PC-9 (cell line): ENCODE data around the gene DOCK1. TPM values are rescaled to one million over a fixed set of nuclear protein-coding genes. Genes with fewer than 3 reads are reported as not detected.

Experiments
- BruUV-seq: library from RNA; stranded (reverse); fragments of 400-500 nt; replicated peaks from 2 replicates; lab custom pipeline; 2021; lab: Mats Ljungman, UMichigan
- CTCF ChIA-PET: fragments of 300-600 bp; sonication (Branson Sonifier 250); formaldehyde crosslinking; loops from one replicate; lab custom pipeline; 2022; ENCODE audit warnings: antibody characterized with exemption; lab: Charles Lee
- POLR2A ChIA-PET: fragments of 300-600 bp; sonication (Branson Sonifier 250); formaldehyde crosslinking; loops from one replicate; lab custom pipeline; 2022; ENCODE audit warnings: antibody characterized with exemption; ENCODE audit not compliant: unreplicated experiment; lab: Charles Lee
- DNase-seq, 2 experiments: peaks; one replicate each; pipeline versions ENCODE4 v3.0.0 to v3.0.0-alpha.2; 2015 to 2022; ENCODE audit warnings: mixed read lengths in 1 of 2
- H2AFZ ChIP-seq: fragments of 200-600 bp; sonication (generic); 2 replicates; pipeline ENCODE4 v1.8.1; 2017; ENCODE audit warnings: antibody characterized with exemption
- H3F3A ChIP-seq: fragments of 200-600 bp; sonication (generic); 2 replicates; pipeline ENCODE4 v1.8.1; 2017; ENCODE audit warnings: antibody characterized with exemption, mild to moderate bottlenecking, low read depth; ENCODE audit not compliant: insufficient read depth
- H3K27ac ChIP-seq: fragments of 200-600 bp; sonication (generic); 2 replicates; pipeline ENCODE4 v1.6.1; 2016; ENCODE audit warnings: mixed run types
- H3K27me3 ChIP-seq: fragments of 200-600 bp; sonication (generic); 2 replicates; pipeline ENCODE4 v1.6.1; 2016; ENCODE audit warnings: low read depth, mixed run types; ENCODE audit not compliant: insufficient read depth
- H3K36me3 ChIP-seq: fragments of 200-600 bp; sonication (generic); 2 replicates; pipeline ENCODE4 v1.6.1; 2016; ENCODE audit warnings: low read depth, mixed run types
- H3K4me1 ChIP-seq: fragments of 200-600 bp; sonication (generic); replicated peaks from 2 replicates; pipeline ENCODE4 v1.6.1; 2016; ENCODE audit warnings: mixed run types; ENCODE audit not compliant: insufficient read depth
- H3K4me2 ChIP-seq: fragments of 200-600 bp; sonication (generic); 2 replicates; pipeline ENCODE4 v1.6.1; 2017; ENCODE audit warnings: mixed run types
- H3K4me3 ChIP-seq: fragments of 200-600 bp; sonication (generic); 2 replicates; pipeline ENCODE4 v1.6.1; 2016; ENCODE audit warnings: mixed run types
- H3K79me2 ChIP-seq: fragments of 200-600 bp; sonication (generic); 2 replicates; pipeline ENCODE4 v1.6.1; 2017; ENCODE audit warnings: low read depth, mixed run types
- H3K9me2 ChIP-seq: fragments of 200-600 bp; sonication (generic); 2 replicates; pipeline ENCODE4 v1.8.1; 2017; ENCODE audit warnings: mild to moderate bottlenecking; ENCODE audit not compliant: insufficient read depth
- H3K9me3 ChIP-seq: fragments of 200-600 bp; sonication (generic); 2 replicates; pipeline ENCODE4 v1.8.1; 2016; ENCODE audit warnings: low read depth; ENCODE audit not compliant: insufficient read depth
- H4K20me1 ChIP-seq: fragments of 200-600 bp; sonication (generic); 2 replicates; pipeline ENCODE4 v1.8.1; 2017; ENCODE audit not compliant: insufficient read depth
- EZH2 ChIP-seq: fragments of 200-600 bp; sonication (generic); IDR thresholded peaks from 2 replicates; pipeline ENCODE4 v1.8.0; 2017; ENCODE audit warnings: antibody characterized with exemption, low read depth
- intact Hi-C: fragments of 100-400 bp; cut with micrococcal nuclease; formaldehyde crosslinking; loops from one replicate; pipeline ENCODE4 v1.10.0; 2022; ENCODE audit not compliant: unreplicated experiment
- total RNA-seq: library from RNA; stranded (reverse); gene quantifications from 2 replicates; pipeline ENCODE4 v1.2.3, GENCODE V29; 2021
- TF ChIP-seq, protein P1 (sequence below): fragments of 200-600 bp; sonication (generic); conservative IDR thresholded peaks from 2 replicates; pipeline ENCODE4 v1.6.1; 2017; ENCODE audit warnings: mixed run types, antibody characterized with exemption, mild to moderate bottlenecking, moderate library complexity

Gene DOCK1
- total RNA-seq, 1 experiment from 2014 or later = 24.8 TPM

DNA sequence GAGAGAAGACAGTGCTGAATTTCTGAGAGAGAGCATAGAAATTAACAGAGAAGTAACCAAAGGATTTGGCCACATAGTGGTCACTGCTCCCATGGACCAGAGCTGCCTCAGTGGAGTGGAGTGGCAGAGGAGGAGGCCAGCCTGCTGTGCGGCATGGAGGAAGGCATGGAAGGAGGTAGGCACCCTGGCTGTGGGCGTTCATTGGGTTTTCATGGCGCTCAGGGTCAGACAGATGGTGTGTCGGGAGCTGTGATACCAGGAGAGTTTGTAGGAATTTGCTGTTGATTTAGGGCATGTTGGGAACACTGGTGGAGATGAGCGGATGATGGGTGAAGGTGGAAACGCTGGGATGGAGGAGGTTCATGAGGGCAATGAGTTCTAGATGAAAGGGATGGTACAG lies 370.0 kb downstream of the DOCK1 start:
- Histone ChIP-seq H2AFZ (no peak overlapping the region), H3K27ac (no peak overlapping the region), H3F3A (no peaks in the 10 kb centered on the region), H3K9me3 (no peaks in the 10 kb centered on the region), H3K79me2 (no peaks in the 10 kb centered on the region), H3K4me2 (no peak overlapping the region), H3K9me2 (no peaks in the 10 kb centered on the region), H3K27me3 (no peaks in the 10 kb centered on the region), H3K4me3 (no peak overlapping the region), H3K36me3 (no peaks in the 10 kb centered on the region), H4K20me1 (no peaks in the 10 kb centered on the region), H3K4me1 (no peaks in the 10 kb centered on the region)
- ChIA-PET CTCF (no interaction called here), POLR2A (no interaction called here)
- no TSS peak for BruUV-seq
- intact Hi-C loops = no loop called here
- no peak for DNase-seq
- no peak for TF ChIP-seq EZH2
- TF ChIP-seq, protein P1, sequence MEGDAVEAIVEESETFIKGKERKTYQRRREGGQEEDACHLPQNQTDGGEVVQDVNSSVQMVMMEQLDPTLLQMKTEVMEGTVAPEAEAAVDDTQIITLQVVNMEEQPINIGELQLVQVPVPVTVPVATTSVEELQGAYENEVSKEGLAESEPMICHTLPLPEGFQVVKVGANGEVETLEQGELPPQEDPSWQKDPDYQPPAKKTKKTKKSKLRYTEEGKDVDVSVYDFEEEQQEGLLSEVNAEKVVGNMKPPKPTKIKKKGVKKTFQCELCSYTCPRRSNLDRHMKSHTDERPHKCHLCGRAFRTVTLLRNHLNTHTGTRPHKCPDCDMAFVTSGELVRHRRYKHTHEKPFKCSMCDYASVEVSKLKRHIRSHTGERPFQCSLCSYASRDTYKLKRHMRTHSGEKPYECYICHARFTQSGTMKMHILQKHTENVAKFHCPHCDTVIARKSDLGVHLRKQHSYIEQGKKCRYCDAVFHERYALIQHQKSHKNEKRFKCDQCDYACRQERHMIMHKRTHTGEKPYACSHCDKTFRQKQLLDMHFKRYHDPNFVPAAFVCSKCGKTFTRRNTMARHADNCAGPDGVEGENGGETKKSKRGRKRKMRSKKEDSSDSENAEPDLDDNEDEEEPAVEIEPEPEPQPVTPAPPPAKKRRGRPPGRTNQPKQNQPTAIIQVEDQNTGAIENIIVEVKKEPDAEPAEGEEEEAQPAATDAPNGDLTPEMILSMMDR = no peak

DNA sequence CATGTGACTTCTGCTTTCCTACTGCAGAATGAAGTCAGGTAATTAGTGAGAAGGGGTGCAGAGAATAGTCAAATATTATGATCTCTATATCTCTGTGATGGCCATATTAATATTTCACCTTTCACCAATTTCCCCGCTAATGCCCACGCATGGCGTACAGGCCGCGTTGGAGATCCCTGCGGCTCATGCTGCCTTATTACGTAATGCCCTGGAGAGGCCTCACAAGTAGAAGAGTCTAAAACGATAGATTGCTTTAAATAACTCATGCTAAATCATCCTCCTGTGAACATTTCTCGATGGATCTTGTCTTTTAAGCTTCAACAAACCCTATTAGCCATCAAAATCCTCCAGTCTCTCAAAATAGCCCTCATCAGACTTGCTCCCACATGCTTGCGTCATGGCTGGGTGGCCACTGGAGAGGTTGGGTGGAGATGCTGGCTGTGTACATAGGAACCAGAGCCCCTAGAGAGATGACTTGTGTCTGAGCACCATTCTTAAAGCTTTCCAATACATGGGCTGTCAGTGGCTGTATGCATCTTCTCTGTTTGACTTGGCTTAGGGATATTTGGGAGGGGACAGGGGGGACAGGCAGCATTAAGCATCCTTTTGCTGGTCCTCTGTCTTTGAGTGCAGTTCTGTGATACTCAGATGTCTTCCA lies 370.7 kb downstream of the DOCK1 start:
- Histone ChIP-seq H3K27ac (no peak overlapping the region), H3K4me2 (no peak overlapping the region), H3K9me3 (no peaks in the 10 kb centered on the region), H4K20me1 (no peaks in the 10 kb centered on the region), H3K9me2 (no peaks in the 10 kb centered on the region), H2AFZ (no peak overlapping the region), H3K27me3 (no peaks in the 10 kb centered on the region), H3K4me1 (no peaks in the 10 kb centered on the region), H3F3A (no peaks in the 10 kb centered on the region), H3K79me2 (no peaks in the 10 kb centered on the region), H3K4me3 (no peak overlapping the region), H3K36me3 (no peaks in the 10 kb centered on the region)
- ChIA-PET CTCF (no interaction called here), POLR2A (no interaction called here)
- no TSS peak for BruUV-seq
- no peak for DNase-seq
- intact Hi-C loops = no loop called here
- TF ChIP-seq EZH2 = no peak
- TF ChIP-seq, protein P1 = no peak

DNA sequence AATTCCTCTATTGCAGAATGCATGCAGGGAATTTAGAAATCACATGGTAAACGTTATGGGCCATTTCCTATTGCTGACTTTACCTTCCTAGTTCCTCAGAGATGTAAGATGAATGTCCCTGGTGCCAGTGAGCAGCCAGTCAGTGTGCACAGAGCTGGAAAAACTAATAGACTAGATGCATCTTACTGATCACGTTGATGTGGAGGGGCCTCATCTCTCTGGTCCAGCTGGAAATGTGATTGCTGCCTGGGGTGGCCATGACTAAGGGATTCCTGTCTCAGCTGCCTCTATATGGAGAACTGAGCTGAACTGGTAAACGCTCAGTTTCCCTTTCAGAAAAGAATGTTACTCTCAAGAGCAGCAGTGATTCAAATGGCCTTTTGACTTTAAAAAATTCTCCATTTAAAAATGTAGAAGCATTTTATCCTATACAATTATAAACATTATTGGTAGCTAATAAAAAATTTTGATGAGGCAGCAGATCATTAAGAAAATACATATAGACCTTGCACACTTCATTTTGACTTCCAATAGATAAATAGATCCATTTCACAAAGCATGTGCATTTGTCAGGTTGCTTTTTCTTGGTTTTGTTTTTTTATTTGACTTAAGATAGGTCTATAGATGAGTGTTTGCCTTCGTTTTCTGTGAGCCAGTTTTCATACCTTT lies 371.7 kb downstream of the DOCK1 start:
- Histone ChIP-seq H3K36me3 (no peaks in the 10 kb centered on the region), H3K4me2 (no peak overlapping the region), H3K27me3 (no peaks in the 10 kb centered on the region), H3F3A (no peaks in the 10 kb centered on the region), H4K20me1 (no peaks in the 10 kb centered on the region), H3K4me1 (no peaks in the 10 kb centered on the region), H2AFZ (no peak overlapping the region), H3K4me3 (no peak overlapping the region), H3K9me2 (no peaks in the 10 kb centered on the region), H3K27ac (no peak overlapping the region), H3K9me3 (no peaks in the 10 kb centered on the region), H3K79me2 (no peaks in the 10 kb centered on the region)
- POLR2A ChIA-PET = no interaction called here
- no TSS peak for BruUV-seq
- intact Hi-C loops = no loop called here
- CTCF ChIA-PET = no interaction called here
- no peak for DNase-seq
- TF ChIP-seq, protein P1 = no peak
- TF ChIP-seq EZH2 = no peak
